ENCODE results near the gene IL36RN.

GRCh38 chr2:113079131-113079530 is 20.1 kb downstream of the IL36RN start:
- TF ChIP-seq, protein P1, sequence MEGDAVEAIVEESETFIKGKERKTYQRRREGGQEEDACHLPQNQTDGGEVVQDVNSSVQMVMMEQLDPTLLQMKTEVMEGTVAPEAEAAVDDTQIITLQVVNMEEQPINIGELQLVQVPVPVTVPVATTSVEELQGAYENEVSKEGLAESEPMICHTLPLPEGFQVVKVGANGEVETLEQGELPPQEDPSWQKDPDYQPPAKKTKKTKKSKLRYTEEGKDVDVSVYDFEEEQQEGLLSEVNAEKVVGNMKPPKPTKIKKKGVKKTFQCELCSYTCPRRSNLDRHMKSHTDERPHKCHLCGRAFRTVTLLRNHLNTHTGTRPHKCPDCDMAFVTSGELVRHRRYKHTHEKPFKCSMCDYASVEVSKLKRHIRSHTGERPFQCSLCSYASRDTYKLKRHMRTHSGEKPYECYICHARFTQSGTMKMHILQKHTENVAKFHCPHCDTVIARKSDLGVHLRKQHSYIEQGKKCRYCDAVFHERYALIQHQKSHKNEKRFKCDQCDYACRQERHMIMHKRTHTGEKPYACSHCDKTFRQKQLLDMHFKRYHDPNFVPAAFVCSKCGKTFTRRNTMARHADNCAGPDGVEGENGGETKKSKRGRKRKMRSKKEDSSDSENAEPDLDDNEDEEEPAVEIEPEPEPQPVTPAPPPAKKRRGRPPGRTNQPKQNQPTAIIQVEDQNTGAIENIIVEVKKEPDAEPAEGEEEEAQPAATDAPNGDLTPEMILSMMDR (IDR thresholded peaks at IDR 0.05): no peak
- TF ChIP-seq POLR2A (IDR thresholded peaks at IDR 0.05): no peak
